HG03469 (cell line): Measurements from ENCODE around the gene ZNF415.
"Not testable (repeated sequence)": the region's sequence is repeated elsewhere in the genome, so short reads cannot be mapped to it uniquely, and the experiment has no call there.

Experiments used
- ATAC-seq: cut with Tn5 transposase; IDR thresholded peaks from one replicate; pipeline ENCODE4 v1.9.1; 2021; ENCODE audit warnings: mild to moderate bottlenecking, moderate library complexity, moderate number of reproducible peaks; ENCODE audit not compliant: unreplicated experiment

Gene ZNF415

GRCh38 chr19:53103234-53104203, 29.2 kb downstream of the ZNF415 start, which contains the start of gene ZNF160:
Gene ZNF160, minus strand, starts transcription at chr19:53103422. Its CDS starts 17,146 bp downstream, at chr19:53086276.
- ATAC-seq = peak; percentile 75

GRCh38 chr19:53102756-53103233, 29.9 kb downstream of the ZNF415 start:
- ATAC-seq = no peak

DNA sequence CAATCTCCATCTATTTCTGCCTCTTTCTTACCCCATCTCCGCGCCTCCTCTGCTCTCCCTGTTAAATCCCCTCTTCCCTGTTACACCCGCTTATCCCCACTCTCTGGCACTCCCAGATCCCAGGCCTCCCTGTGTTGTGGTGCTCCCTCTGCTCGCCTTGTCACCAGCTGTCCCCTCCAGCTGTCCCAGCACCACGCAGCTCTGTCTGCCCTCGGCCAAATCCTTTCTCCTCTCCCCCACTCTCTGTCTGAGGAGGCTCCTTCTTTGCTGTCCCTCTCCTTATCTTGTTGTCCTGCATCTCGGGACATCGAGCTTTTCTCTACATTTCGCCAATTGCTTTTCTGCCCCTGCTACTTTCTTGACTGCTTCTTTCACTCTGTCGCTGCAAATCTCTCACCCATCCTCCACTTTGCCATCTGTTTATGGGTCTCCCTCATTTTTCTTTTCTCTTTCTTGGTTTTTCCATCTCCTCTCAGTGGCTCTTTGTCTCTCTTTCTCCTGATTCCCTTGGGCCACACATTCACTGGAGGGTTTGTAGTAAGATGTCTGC, 30.4 kb downstream of the ZNF415 start:
- ATAC-seq = no peak

- ATAC-seq = no peak
These were observed 31.2 kb downstream of the ZNF415 start for GRCh38 chr19:53101518-53101917.

- ATAC-seq = not testable (repeated sequence)
These were observed 34.1 kb downstream of the ZNF415 start for GRCh38 chr19:53098570-53098969.

DNA sequence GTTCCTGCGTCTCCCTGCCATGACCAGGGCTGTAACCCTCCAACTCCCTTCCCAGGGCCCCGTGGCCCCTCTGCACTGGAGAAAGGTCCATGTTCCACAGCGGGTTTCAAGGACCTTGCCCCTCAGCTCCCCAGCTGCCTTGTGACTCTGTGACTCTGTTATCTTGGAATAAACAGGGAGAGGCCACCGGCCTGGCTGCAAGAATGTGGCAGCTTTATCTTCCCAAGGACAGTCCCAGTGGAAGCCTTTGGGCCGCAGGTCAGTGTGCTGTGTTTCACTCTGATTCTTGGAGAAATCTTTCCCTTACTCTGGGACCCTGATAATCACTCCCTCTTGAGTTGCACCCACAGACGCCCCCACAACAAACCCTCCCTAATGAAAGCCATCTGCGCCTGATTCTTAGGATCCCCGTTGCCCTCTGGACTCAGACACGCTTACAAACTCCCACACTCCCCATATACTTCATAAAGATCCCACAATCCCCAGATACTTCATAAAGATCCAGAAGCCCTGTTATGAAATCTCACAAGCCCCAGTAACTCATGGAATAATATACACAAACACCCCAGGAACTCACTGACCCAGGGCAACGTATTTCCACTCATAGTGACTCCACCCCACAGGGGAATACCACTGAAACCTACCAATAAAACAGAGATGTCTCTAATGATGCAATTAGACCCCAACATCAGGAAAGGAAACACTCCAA, 35.6 kb downstream of the ZNF415 start:
- not testable (repeated sequence) for ATAC-seq

DNA sequence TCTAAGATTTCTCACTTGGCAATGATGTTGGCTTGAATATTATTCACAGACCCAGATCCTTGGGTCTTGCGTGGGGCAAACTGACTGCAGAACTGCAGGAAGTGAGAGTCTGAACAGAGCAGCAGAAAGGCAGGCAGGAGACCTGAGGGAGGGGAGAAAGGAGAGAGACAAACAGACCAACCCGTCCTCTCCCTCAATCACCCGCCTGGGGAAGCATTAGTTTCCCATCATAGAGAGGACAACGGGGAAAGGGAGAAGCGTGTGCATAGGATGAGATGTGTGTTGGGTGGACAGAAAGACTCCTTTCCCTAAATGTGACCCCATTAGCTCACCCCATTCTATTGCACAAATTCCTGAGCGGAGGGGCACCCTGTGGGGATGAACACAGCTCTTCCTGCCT, 36.1 kb downstream of the ZNF415 start:
- not testable (repeated sequence) for ATAC-seq

- no peak for ATAC-seq
These were observed 37.7 kb downstream of the ZNF415 start for GRCh38 chr19:53094754-53095575.

DNA sequence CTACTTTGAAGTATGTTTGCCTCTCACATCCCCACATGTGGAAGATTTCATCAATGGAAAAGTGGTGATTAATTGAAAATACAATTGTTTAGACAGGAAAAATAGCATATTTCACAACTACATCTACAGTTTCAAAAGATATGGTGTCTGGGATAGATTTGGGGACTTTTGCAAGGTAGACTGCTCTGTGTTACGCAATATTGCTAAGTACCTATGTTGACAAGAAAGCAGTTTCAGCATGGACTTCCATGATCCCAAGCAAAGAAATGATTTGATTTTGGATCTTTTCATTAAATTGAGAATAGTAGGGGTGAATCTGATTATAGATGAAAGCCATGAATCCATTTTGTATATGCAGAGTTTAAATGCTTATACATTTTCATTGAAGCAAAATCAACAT, 40.0 kb downstream of the ZNF415 start:
- ATAC-seq = no peak

- ATAC-seq = no peak
These were observed 41.1 kb downstream of the ZNF415 start for GRCh38 chr19:53091413-53092254.

DNA sequence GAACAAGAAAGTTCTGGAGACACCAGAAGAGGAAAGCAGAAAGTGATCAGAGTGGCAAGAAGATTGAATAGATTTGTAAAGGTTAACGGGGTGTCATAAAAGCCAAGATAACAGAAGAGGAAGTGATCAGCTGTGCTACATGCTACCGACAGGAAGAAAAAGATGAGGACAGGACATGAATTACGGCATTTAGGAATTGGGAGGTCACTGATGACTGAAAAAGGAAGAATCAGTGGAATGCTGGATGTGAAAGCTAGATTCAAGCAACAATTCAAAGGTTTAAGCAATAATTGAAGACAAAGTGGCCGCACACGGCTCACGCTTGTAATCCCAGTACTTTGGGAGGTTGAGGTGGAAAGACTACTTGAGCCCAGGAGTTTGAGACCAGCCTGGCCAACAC, 44.6 kb downstream of the ZNF415 start:
- ATAC-seq = no peak

- no peak for ATAC-seq
These were observed 45.8 kb downstream of the ZNF415 start for GRCh38 chr19:53086949-53087348.

GRCh38 chr19:53085496-53085895, 47.2 kb downstream of the ZNF415 start:
- no peak for ATAC-seq

DNA sequence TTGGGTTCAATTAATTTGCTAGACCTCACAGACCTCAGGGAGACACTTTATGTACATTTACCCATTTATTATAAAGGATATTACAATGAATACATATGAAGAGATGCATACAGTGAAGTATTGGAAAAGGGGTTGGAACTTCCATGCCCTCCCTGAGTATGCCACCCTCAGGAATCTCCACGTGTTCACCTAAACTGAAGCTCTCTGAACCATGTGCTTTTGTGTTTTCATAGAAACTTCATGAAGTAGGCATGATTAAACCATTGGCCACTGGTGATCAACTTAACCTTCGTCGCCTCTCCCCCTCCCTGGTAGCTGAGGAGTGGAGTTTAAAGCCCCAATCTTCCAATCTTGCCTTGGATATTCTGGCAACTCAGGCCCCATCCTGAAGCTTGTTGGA, 49.8 kb downstream of the ZNF415 start:
- no peak for ATAC-seq

DNA sequence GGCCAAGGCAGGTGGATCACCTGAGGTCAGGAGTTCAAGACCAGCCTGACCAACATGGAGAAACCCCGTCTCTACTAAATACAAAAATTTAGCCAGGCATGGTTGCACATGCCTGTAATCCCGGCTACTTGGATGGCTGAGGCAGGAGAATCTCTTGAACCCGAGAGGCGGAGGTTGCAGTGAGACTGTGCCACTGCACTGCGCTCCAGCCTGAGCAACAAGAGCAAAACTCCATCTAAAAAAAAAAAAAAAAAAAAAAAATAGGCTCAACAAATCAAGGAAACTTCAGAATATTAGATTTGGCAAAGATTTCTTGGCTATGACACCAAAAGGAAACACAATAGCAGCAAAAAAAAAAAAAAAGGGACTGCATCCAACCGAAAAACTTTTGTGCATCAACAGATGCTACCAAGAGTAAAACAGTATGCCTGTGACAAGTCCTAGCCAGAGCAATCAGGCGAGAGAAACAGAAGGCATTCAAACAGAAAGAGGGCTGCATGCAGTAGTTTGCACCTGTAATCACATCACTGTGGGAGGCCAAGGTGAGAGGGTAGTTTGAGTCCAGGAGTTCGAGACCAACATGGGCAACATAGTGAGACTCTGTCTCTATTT, 53.3 kb downstream of the ZNF415 start:
- no peak for ATAC-seq

DNA sequence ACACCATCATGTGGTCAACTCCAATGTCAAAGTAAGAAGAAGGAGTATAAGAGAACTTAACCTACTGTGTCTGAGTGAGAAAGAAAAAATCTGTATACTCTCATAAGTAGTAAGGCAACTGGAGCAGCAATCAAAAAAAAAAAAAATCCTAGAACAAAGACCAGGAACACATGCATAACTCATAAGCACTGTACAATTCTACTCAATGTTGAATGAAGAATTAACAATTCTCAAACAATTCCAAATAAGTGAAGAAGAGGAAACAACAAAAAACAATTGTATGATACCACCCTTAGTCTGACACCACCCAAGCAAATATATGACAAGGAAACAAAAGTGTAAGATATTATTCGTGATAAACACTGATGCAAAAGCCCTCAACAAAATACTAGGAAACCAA, 54.0 kb downstream of the ZNF415 start:
- ATAC-seq = no peak

- no peak for ATAC-seq
These were observed 55.7 kb downstream of the ZNF415 start for GRCh38 chr19:53076984-53077383.

DNA sequence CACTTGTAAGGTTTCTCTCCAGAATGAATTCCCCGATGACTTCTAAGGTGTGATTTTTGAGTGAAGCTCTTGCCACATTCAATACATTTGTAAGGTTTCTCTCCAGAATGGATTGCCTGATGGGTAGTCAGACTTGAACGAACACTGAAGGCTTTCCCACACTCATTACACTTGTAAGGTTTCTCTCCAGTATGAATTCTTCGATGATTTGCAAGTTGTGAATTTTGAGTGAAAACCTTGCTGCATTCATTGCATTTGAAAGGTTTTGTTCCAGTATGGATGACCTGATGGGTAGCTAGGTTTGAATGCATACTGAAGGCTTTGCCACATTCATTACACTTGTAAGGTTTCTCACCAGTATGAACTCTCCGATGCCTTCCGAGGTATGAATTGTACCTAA, 63.9 kb downstream of the ZNF415 start:
- no peak for ATAC-seq

- no peak for ATAC-seq
These were observed 64.5 kb downstream of the ZNF415 start for GRCh38 chr19:53068199-53068598.
